ENCODE data around the gene ICAM4. TPM values are rescaled to one million over a fixed set of nuclear protein-coding genes. Genes with fewer than 3 reads are reported as not detected.

Gene ICAM4
- total and polyA plus RNA-seq, 2 of the 8 experiments (the other 6 are each of a cell fraction or from before 2014, with no cell fraction given): 1.5 to 4.1 TPM

DNA sequence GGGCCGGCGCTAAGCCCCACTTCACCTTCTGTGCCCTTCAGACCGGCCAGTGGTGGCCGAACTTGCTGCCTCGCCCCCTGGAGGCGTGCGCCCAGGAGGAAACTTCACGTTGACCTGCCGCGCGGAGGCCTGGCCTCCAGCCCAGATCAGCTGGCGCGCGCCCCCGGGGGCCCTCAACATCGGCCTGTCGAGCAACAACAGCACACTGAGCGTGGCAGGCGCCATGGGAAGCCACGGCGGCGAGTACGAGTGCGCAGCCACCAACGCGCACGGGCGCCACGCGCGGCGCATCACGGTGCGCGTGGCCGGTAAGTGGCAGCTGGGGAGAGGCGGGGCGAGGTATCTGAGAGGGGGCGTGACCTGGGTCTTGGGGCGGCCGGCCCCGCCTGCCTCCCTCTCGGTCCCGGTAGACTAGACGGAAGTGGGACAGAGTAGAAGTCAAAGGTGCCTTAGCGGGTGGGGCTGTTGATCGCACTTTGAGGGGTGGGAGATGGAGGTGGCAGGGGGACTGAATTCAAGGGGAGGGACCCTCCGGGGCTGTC lies 8.6 kb downstream of the ICAM4 start (continued):
- TF ChIP-seq, protein P1, sequence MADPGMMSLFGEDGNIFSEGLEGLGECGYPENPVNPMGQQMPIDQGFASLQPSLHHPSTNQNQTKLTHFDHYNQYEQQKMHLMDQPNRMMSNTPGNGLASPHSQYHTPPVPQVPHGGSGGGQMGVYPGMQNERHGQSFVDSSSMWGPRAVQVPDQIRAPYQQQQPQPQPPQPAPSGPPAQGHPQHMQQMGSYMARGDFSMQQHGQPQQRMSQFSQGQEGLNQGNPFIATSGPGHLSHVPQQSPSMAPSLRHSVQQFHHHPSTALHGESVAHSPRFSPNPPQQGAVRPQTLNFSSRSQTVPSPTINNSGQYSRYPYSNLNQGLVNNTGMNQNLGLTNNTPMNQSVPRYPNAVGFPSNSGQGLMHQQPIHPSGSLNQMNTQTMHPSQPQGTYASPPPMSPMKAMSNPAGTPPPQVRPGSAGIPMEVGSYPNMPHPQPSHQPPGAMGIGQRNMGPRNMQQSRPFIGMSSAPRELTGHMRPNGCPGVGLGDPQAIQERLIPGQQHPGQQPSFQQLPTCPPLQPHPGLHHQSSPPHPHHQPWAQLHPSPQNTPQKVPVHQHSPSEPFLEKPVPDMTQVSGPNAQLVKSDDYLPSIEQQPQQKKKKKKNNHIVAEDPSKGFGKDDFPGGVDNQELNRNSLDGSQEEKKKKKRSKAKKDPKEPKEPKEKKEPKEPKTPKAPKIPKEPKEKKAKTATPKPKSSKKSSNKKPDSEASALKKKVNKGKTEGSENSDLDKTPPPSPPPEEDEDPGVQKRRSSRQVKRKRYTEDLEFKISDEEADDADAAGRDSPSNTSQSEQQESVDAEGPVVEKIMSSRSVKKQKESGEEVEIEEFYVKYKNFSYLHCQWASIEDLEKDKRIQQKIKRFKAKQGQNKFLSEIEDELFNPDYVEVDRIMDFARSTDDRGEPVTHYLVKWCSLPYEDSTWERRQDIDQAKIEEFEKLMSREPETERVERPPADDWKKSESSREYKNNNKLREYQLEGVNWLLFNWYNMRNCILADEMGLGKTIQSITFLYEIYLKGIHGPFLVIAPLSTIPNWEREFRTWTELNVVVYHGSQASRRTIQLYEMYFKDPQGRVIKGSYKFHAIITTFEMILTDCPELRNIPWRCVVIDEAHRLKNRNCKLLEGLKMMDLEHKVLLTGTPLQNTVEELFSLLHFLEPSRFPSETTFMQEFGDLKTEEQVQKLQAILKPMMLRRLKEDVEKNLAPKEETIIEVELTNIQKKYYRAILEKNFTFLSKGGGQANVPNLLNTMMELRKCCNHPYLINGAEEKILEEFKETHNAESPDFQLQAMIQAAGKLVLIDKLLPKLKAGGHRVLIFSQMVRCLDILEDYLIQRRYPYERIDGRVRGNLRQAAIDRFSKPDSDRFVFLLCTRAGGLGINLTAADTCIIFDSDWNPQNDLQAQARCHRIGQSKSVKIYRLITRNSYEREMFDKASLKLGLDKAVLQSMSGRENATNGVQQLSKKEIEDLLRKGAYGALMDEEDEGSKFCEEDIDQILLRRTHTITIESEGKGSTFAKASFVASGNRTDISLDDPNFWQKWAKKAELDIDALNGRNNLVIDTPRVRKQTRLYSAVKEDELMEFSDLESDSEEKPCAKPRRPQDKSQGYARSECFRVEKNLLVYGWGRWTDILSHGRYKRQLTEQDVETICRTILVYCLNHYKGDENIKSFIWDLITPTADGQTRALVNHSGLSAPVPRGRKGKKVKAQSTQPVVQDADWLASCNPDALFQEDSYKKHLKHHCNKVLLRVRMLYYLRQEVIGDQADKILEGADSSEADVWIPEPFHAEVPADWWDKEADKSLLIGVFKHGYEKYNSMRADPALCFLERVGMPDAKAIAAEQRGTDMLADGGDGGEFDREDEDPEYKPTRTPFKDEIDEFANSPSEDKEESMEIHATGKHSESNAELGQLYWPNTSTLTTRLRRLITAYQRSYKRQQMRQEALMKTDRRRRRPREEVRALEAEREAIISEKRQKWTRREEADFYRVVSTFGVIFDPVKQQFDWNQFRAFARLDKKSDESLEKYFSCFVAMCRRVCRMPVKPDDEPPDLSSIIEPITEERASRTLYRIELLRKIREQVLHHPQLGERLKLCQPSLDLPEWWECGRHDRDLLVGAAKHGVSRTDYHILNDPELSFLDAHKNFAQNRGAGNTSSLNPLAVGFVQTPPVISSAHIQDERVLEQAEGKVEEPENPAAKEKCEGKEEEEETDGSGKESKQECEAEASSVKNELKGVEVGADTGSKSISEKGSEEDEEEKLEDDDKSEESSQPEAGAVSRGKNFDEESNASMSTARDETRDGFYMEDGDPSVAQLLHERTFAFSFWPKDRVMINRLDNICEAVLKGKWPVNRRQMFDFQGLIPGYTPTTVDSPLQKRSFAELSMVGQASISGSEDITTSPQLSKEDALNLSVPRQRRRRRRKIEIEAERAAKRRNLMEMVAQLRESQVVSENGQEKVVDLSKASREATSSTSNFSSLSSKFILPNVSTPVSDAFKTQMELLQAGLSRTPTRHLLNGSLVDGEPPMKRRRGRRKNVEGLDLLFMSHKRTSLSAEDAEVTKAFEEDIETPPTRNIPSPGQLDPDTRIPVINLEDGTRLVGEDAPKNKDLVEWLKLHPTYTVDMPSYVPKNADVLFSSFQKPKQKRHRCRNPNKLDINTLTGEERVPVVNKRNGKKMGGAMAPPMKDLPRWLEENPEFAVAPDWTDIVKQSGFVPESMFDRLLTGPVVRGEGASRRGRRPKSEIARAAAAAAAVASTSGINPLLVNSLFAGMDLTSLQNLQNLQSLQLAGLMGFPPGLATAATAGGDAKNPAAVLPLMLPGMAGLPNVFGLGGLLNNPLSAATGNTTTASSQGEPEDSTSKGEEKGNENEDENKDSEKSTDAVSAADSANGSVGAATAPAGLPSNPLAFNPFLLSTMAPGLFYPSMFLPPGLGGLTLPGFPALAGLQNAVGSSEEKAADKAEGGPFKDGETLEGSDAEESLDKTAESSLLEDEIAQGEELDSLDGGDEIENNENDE (IDR thresholded peaks at IDR 0.05; ENCODE audit: insufficient replicate concordance, low read length): no peak
- TF ChIP-seq YY1 (IDR thresholded peaks at IDR 0.05; ENCODE audit: low read depth, low read length) (no peak), RXRA (IDR thresholded peaks at IDR 0.05; ENCODE audit: insufficient read depth, low read depth, low read length) (no peak), MAFK (IDR thresholded peaks at IDR 0.05; ENCODE audit: low read depth, low read length) (no peak), KDM4A (IDR thresholded peaks at IDR 0.05; ENCODE audit: low read depth, low read length, severe bottlenecking) (peak; percentile 11), NRF1 (IDR thresholded peaks at IDR 0.05; ENCODE audit: low read depth, low read length) (no peak), BACH1 (IDR thresholded peaks at IDR 0.05; ENCODE audit: low read length) (peak; percentile 64; the same call in 1 of the 2 replicates), POLR2A (IDR thresholded peaks at IDR 0.05; ENCODE audit: control extremely low read depth in 1 of 2, low read depth in 2 of 2, low read length in 2 of 2) (no peak), CTBP2 (IDR thresholded peaks at IDR 0.05; ENCODE audit: borderline replicate concordance, insufficient read depth, insufficient read length, low read length) (no peak), EZH2 (IDR thresholded peaks at IDR 0.05; ENCODE audit: low read depth, low read length, severe bottlenecking) (peak; percentile 65)
- TF ChIP-seq, protein P2, sequence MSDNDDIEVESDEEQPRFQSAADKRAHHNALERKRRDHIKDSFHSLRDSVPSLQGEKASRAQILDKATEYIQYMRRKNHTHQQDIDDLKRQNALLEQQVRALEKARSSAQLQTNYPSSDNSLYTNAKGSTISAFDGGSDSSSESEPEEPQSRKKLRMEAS (IDR thresholded peaks at IDR 0.05): peak; percentile 65
